HG02852 (cell line): ENCODE data around the gene EFR3B.
"Not testable (repeated sequence)": the region's sequence is repeated elsewhere in the genome, so short reads cannot be mapped to it uniquely, and the experiment has no call there.

Experiments
- ATAC-seq: cut with Tn5 transposase; IDR thresholded peaks from one replicate; pipeline ENCODE4 v1.9.1; 2021; ENCODE audit warnings: mild to moderate bottlenecking, moderate library complexity; ENCODE audit not compliant: unreplicated experiment

The EFR3B gene

GRCh38 chr2:25146896-25147295 lies 105.0 kb downstream of the EFR3B start:
- no peak for ATAC-seq

- no peak for ATAC-seq
Measured at GRCh38 chr2:25149646-25150045, 107.8 kb downstream of the EFR3B start.

GRCh38 chr2:25150993-25151392 lies 109.1 kb downstream of the EFR3B start:
- not testable (repeated sequence) for ATAC-seq

GRCh38 chr2:25151718-25152117 lies 109.8 kb downstream of the EFR3B start:
- ATAC-seq: no peak

GRCh38 chr2:25155401-25155800 lies 113.5 kb downstream of the EFR3B start:
- ATAC-seq: no peak

GRCh38 chr2:25158096-25158852 lies 116.4 kb downstream of the EFR3B start:
- no peak for ATAC-seq

GRCh38 chr2:25159949-25160348 lies 118.1 kb downstream of the EFR3B start:
- no peak for ATAC-seq

GRCh38 chr2:25160376-25160775 lies 118.5 kb downstream of the EFR3B start:
- ATAC-seq: no peak

GRCh38 chr2:25161055-25161781 lies 119.3 kb downstream of the EFR3B start:
- no peak for ATAC-seq

GRCh38 chr2:25162061-25162460 lies 120.2 kb downstream of the EFR3B start:
- not testable (repeated sequence) for ATAC-seq

- ATAC-seq: no peak
Measured at GRCh38 chr2:25164561-25164960, 122.7 kb downstream of the EFR3B start.

- ATAC-seq: peak; percentile 56
Measured at GRCh38 chr2:25165992-25166875, 124.4 kb downstream of the EFR3B start.

GRCh38 chr2:25168256-25169072 lies 126.6 kb downstream of the EFR3B start, which contains the start of gene POMC:
TSS of gene POMC (minus strand) at chr2:25168580. CDS start at chr2:25164772, 3,808 bp downstream.
- ATAC-seq: peak; percentile 44

GRCh38 chr2:25169073-25169470 lies 127.2 kb downstream of the EFR3B start:
- ATAC-seq: no peak

- no peak for ATAC-seq
Measured at GRCh38 chr2:25170888-25171287, 129.0 kb downstream of the EFR3B start.

GRCh38 chr2:25173719-25174118 lies 131.8 kb downstream of the EFR3B start:
- ATAC-seq: no peak

GRCh38 chr2:25174192-25174861 lies 132.5 kb downstream of the EFR3B start:
- no peak for ATAC-seq

- ATAC-seq: no peak
Measured at GRCh38 chr2:25176138-25176537, 134.3 kb downstream of the EFR3B start.

- ATAC-seq: no peak
Measured at GRCh38 chr2:25176541-25177181, 134.8 kb downstream of the EFR3B start.
